GM06990 (cell line): ENCODE results near the gene FAM124A.

ENCODE experiments used
- DNase-seq: peaks from one replicate; pipeline ENCODE4 v3.0.0-alpha.2; 2011; ENCODE audit not compliant: insufficient read length; ENCODE audit errors: extremely low read depth
- H3K27me3 ChIP-seq: replicated peaks from 2 replicates; pipeline ENCODE4 v1.6.0; 2011; ENCODE audit warnings: low read length; ENCODE audit not compliant: control insufficient read depth, insufficient read depth
- H3K36me3 ChIP-seq: 2 replicates; pipeline ENCODE4 v1.5.1; 2011; ENCODE audit warnings: low read length; ENCODE audit not compliant: control insufficient read depth, insufficient read depth
- H3K4me3 ChIP-seq: replicated peaks from 2 replicates; pipeline ENCODE4 v1.5.1; 2011; ENCODE audit warnings: low read depth, mild to moderate bottlenecking, control low read depth, low read length
- TF ChIP-seq, protein P1 (sequence below): IDR thresholded peaks from 2 replicates; pipeline ENCODE4 v1.5.1; 2011; ENCODE audit warnings: low read length, control low read depth, mild to moderate bottlenecking, inconsistent platforms; ENCODE audit not compliant: insufficient read depth, poor library complexity, severe bottlenecking

Gene FAM124A

DNA sequence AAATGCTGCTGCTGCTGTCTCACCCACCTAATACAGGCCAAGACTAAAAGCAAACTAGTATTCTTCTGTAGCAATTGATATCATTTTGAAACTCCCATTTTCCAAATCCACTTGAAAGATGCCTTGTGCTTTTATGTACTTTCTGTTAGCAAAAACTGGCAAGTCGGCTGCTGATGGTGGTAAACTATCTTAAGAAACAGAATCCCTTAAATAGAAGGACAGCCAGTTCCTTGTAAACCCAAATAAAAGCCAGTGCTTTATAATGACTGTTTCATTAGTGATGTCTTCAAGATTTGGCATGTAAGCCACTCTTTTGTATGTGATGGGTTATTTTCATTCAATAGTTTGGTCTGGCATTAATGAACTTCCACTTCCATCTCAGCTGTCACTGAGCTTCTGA is 5.2 kb downstream of the FAM124A start:
- no peaks in the 10 kb centered on the region for H3K36me3 ChIP-seq
- H3K27me3 ChIP-seq = no peaks in the 10 kb centered on the region; the same call in 1 of the 2 replicates
- TF ChIP-seq, protein P1, sequence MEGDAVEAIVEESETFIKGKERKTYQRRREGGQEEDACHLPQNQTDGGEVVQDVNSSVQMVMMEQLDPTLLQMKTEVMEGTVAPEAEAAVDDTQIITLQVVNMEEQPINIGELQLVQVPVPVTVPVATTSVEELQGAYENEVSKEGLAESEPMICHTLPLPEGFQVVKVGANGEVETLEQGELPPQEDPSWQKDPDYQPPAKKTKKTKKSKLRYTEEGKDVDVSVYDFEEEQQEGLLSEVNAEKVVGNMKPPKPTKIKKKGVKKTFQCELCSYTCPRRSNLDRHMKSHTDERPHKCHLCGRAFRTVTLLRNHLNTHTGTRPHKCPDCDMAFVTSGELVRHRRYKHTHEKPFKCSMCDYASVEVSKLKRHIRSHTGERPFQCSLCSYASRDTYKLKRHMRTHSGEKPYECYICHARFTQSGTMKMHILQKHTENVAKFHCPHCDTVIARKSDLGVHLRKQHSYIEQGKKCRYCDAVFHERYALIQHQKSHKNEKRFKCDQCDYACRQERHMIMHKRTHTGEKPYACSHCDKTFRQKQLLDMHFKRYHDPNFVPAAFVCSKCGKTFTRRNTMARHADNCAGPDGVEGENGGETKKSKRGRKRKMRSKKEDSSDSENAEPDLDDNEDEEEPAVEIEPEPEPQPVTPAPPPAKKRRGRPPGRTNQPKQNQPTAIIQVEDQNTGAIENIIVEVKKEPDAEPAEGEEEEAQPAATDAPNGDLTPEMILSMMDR = no peak
- H3K4me3 ChIP-seq = no peak overlapping the region
- DNase-seq = no peak

GRCh38 chr13:51229101-51229719 is 7.0 kb downstream of the FAM124A start:
- H3K36me3 ChIP-seq = no peaks in the 10 kb centered on the region
- TF ChIP-seq, protein P1 = no peak
- H3K4me3 ChIP-seq = no peak overlapping the region
- DNase-seq = no peak
- no peaks in the 10 kb centered on the region; the same call in 1 of the 2 replicates for H3K27me3 ChIP-seq

DNA sequence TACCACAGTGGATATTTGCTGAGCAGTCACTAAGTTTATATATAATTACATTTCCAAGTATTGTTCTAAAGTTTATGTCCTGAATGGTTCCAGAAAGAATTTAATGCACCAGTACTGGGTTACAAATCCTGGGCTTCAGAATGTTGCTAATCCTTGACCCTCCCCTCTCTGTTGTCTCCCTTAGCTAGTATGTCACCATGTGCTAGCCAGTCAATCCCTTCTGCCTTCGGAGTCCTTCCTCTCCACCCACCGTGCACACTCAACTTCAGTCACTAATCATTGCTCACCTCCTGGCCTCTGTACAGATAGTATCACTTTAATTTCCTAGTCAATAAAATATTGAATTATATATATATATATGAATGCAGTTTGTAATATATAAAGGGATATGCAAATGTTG is 7.5 kb downstream of the FAM124A start:
- Histone ChIP-seq H3K4me3 (no peak overlapping the region), H3K36me3 (no peaks in the 10 kb centered on the region), H3K27me3 (no peaks in the 10 kb centered on the region; the same call in 1 of the 2 replicates)
- no peak for DNase-seq
- TF ChIP-seq, protein P1 = no peak

GRCh38 chr13:51230477-51231105 is 8.4 kb downstream of the FAM124A start:
- no peak for DNase-seq
- Histone ChIP-seq H3K27me3 (no peaks in the 10 kb centered on the region), H3K4me3 (no peak overlapping the region), H3K36me3 (no peaks in the 10 kb centered on the region)
- TF ChIP-seq, protein P1 = no peak

DNA sequence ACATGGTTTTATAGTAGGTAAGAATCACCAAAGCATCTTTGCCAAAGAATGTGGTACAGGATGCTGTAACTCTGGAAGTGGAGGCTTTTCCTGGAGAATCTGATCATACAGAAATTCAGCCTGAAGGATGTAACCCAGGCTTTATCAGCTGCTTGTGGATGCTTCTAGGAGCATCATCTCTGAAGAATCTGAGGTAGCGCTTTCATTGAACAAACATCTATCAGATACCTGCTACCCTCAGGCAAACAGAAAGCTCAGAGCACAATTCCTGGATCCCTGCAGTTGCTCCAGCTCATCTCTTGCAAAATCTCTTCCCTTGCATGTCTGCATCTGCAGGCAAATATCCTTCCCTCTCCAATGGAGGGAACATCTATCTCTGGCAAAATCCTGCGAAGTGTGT is 9.3 kb downstream of the FAM124A start:
- H3K36me3 ChIP-seq = no peaks in the 10 kb centered on the region
- H3K4me3 ChIP-seq = no peak overlapping the region
- DNase-seq = no peak
- H3K27me3 ChIP-seq = no peaks in the 10 kb centered on the region
- TF ChIP-seq, protein P1 = no peak
